22Rv1 (cell line): ENCODE measurements around the gene FOXO6.

Source experiments
- H3K27ac ChIP-seq: fragments of 450-650 bp; 2 replicates; pipeline ENCODE4 v1.5.1; 2017
- ZFX ChIP-seq: fragments of 450-650 bp; IDR thresholded peaks from 2 replicates; pipeline ENCODE4 v1.6.1; 2017; ENCODE audit warnings: antibody characterized with exemption, borderline replicate concordance
- TF ChIP-seq, protein P1 (sequence below): fragments of 450-650 bp; IDR thresholded peaks from 2 replicates; pipeline ENCODE4 v1.5.1; 2017; ENCODE audit warnings: mild to moderate bottlenecking

Gene FOXO6

DNA sequence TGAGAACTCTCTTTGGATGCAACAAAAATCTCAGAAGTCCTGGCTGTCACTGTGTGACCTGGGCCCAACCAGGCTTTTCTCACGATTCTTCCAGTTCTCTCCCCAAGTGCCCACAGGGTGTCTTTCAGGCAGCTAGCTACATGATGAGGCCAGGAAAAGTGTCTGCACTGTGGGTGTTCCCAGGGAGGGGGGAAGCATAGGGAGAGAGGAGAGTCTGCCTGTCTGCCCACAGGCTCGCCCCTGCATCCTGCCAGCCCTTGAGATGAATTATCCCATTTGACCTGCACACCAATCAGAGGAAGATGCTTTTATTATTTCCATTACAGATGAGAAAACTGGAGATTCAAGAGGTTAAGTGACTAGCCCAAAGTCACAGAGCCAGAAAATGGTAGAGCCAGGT is 27.8 kb downstream of the FOXO6 start:
- TF ChIP-seq, protein P1, sequence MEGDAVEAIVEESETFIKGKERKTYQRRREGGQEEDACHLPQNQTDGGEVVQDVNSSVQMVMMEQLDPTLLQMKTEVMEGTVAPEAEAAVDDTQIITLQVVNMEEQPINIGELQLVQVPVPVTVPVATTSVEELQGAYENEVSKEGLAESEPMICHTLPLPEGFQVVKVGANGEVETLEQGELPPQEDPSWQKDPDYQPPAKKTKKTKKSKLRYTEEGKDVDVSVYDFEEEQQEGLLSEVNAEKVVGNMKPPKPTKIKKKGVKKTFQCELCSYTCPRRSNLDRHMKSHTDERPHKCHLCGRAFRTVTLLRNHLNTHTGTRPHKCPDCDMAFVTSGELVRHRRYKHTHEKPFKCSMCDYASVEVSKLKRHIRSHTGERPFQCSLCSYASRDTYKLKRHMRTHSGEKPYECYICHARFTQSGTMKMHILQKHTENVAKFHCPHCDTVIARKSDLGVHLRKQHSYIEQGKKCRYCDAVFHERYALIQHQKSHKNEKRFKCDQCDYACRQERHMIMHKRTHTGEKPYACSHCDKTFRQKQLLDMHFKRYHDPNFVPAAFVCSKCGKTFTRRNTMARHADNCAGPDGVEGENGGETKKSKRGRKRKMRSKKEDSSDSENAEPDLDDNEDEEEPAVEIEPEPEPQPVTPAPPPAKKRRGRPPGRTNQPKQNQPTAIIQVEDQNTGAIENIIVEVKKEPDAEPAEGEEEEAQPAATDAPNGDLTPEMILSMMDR: no peak
- TF ChIP-seq ZFX: no peak
- no peak overlapping the region; the same call in 1 of the 2 replicates for H3K27ac ChIP-seq

DNA sequence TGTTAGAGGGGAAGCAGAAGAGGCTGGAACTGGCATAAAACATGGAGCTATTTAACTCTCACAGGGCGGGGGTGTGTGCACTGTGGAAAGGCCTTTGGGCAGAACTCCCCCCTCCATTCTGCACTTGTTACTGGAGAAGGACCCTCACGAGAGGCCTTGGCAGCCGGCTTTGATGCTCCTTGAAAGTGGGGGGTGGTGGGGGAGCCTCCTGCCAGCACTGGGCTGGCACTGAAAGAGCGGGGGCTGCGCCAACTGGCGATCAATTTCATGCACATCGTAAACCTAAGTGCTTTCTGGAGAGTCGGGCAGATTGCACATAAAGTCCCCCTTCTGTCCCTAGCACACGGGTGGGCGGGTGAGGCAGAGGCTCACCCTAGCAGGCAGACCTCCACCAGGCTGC is 28.9 kb downstream of the FOXO6 start:
- no peak overlapping the region for H3K27ac ChIP-seq
- TF ChIP-seq, protein P1: no peak
- no peak for TF ChIP-seq ZFX

DNA sequence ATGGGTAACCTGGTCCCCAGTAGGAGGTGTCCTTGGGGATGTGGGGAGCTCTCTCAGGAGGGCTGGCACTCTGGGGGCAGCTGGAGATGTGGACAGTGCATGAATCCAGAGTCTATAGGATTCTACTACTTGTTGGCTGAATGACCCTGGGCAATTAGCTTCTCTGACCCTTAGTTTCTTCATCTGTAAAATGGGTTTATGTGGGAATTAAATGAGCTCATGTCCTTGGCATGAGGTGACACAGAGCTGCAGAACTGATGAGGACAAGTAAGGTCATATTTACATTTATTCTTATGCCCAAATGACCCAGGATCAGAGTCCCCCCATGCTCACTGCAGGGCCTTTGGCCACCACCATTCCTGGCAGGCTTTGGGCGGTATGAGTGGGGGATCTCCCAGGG is 29.3 kb downstream of the FOXO6 start:
- TF ChIP-seq ZFX: no peak
- TF ChIP-seq, protein P1: no peak
- no peak overlapping the region for H3K27ac ChIP-seq

DNA sequence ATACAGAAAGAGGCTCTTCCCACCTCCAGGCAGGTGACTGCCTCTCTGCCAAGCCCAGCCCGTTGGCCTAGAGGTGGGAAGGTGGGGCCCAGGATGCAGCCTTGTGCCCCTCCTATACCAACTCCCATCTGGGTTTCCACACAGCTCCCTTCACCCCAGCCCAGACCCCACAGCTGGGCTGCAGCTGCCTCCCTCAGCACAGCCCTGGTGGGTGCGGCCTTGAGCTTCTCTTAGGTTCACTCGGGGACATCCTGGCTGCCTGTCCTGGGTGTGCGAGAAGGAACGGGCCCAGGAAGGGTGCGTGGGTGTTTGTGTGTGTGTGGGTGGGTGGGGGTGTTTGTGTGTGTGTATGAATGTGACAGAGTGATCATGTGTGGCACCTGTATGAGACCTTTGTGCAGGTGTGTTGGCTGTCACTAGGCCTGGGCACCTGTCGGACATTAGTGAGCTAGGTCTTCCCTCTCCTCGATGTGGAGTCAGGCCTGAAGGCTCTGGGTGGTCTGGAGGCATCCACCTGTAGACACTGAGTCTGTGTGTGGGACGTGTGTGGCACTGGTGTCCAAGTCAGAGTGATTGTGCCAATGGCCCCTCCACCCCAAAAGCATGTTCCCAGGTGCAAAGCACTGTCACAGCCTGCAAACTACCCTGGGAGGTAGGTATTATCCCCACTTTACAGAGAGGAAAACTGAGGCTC is 30.7 kb downstream of the FOXO6 start:
- TF ChIP-seq, protein P1: no peak
- TF ChIP-seq ZFX: no peak
- H3K27ac ChIP-seq: no peak overlapping the region

DNA sequence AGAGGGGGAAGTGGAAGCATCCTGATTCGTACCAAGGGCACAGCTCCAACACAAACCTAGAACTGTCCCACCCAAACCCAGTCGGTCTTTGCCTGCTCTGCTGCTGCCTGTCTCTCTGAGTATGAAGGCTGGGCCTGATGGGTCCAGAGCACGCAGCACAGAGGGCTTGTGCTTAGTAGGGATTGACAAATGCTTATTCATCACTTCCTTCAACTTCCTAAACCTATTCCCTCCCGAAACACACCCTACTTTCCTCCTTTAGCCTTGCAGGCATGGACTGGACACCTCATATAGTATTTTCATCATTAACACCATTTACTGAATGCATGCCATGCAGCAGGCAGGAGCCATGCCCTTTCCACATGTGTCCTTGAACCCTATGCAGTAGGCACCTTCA is 31.3 kb downstream of the FOXO6 start:
- TF ChIP-seq ZFX: no peak
- TF ChIP-seq, protein P1: no peak
- no peak overlapping the region for H3K27ac ChIP-seq

DNA sequence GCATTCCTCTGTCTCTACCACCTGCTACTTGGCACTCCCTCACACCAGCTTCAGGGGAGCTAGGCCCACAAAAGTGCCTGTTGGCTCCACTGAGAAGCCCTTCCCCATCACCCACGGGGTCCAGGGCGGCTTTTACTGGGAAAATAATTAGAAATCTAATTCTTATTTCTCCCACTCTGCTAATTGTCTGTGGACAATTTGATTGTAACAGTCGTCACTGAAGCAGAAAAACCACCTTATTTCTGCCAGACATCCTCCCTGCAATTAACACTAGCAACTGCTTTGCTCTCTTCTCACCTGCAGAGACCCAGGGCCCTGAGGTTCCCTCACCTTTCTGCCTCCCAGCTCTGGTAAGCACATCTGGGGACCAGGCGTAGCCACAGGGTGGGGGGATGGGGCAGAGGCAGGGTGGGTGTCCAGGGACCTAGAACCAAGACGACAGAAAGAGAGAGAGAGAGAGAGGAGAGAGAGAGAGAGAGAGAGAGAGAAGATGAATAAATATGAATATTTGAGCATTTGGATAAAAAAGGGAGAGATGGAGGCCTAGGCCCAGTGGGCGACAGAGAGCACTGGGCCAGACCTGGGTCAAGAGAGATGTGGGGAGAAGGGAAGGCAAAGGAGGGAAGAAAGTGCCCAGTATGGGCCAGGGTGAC is 32.6 kb downstream of the FOXO6 start:
- H3K27ac ChIP-seq: no peak overlapping the region
- TF ChIP-seq ZFX: no peak
- TF ChIP-seq, protein P1: no peak

DNA sequence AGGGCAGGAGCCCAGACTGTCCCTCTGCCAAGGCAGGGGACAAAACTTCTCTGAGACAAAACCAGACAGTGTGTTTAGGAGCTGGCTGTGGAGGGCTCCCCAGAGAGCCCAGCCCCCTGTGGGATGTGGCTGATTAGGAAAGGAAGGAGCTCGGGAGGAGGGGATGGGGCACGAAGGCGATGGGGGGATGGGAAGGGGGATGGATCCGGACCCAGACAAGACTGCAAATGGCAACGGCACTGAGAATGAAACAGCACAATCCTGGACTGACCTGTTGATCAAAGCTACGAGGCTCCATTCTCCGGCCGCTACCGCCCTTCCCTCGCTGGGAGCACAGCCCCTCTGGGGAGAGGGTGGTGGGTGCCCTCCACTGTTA is 33.1 kb downstream of the FOXO6 start:
- H3K27ac ChIP-seq: no peak overlapping the region
- TF ChIP-seq ZFX: no peak
